ENCODE data around the gene IL17F.

GRCh38 chr6:52241819-52242218 is 2.5 kb downstream of the IL17F start:
- TF ChIP-seq CTCF (IDR thresholded peaks at IDR 0.05 in 2 of 3, conservative IDR thresholded peaks at IDR 0.05 in 1 of 3; ENCODE audit: borderline replicate concordance in 1 of 3, insufficient read depth in 1 of 3, low read depth in 2 of 3, low read length in 2 of 3): no peak
- no peak for TF ChIP-seq RAD21 (IDR thresholded peaks at IDR 0.05; ENCODE audit: low read depth)
- no peak for TF ChIP-seq POLR2AphosphoS5 (IDR thresholded peaks at IDR 0.05; ENCODE audit: low read depth, low read length)
- TF ChIP-seq YY1 (IDR thresholded peaks at IDR 0.05; ENCODE audit: extremely low read depth, insufficient replicate concordance, low read depth, low read length): no peak
- TF ChIP-seq SRF (IDR thresholded peaks at IDR 0.05; ENCODE audit: low read depth): no peak
- no peak for TF ChIP-seq ELF1 (IDR thresholded peaks at IDR 0.05; ENCODE audit: borderline replicate concordance, low read depth)
- TF ChIP-seq REST (IDR thresholded peaks at IDR 0.05; ENCODE audit: low read depth): no peak
- TF ChIP-seq TCF7L2 (IDR thresholded peaks at IDR 0.05; ENCODE audit: borderline replicate concordance, extremely low read depth, insufficient read depth, insufficient read length): no peak
